ENCODE data around the gene DCAF8L2.
"Not testable (repeated sequence)": the region's sequence is repeated elsewhere in the genome, so short reads cannot be mapped to it uniquely, and the experiment has no call there.

Gene DCAF8L2

DNA sequence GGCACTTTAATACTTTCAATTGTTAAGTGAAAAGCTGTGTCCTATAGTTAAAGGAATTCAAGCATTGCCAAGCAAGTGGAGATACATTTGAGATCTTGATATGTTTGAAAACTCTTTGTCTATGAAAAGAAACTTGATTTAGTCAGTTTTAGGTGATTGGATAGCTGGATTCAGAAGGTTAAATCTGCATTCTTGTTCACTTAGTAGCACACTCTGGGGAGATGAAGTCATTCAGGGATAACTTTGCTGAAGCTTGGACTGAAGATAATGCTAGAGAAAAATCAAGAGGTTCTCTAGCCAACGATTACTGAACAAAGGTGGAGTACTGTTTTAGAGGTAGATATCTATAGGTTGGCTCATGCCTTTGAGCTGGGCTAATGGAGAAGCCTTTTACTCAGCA, 90.6 kb downstream of the DCAF8L2 start:
- DNase-seq: no peak

DNA sequence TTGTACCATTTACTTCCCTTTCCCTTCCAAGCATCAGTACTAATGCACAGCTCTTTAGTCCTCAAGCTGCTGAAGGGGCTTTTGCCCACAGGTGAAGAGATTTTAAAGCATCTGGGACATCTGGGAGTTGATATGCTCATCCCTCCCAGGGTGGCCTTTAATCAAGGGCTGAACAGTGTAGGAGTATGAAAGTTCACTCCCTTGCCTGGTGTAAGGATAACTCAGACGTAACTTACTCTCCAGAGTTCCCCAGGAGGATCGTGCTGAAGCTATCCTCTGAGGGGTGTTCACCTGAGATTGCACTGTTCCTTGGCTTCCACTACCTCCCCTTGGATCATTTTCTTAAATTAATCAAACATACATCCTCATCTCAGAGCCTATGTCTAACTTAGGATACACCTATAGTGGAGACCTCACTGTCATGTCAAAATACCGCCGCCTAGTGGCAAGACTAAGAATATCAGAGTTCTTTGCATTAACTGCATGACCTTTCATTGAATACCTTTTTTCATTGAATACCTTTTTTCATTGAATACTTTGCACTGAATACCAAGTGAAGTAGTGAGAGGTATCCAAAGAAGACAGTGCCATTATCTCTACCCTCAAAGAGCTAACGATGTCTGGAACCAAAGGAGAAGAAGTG, 93.5 kb downstream of the DCAF8L2 start:
- DNase-seq: not testable (repeated sequence)

DNA sequence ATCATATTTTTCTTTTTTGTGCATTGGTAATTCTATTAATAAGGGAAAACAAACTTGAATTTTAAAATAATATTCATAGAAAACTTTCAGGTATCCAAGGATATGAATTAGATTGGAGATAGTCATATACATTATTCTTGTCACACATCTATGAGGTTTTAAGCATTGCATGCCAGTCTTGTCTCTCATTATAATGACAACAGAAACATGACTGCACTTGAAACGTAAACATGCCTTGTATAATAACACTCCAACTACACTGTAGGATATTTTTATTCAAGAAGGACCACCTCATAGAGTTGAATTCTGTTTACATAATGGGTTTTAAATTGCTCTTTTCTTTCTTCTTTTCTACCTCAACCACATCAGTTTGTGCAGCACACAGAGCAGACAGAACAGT, 104.5 kb downstream of the DCAF8L2 start:
- no peak for DNase-seq

DNA sequence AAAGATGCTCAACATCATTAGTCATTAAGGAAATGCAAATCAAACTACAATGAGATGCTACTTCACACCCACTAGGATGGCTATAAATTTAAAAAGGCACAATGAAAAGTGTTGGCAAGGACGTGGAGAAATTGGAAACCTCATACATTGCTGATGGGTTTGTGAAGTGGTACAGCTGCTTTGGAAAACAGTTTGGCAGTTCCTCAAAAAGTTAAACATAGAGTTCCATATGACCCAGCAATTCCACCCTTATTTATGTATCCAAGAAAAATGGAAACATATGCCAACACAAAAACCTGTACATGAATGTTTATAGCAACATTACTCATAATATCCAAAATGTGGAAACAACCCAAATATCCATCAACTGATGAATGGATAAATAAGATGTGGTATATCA, 116.4 kb downstream of the DCAF8L2 start:
- no peak for DNase-seq

DNA sequence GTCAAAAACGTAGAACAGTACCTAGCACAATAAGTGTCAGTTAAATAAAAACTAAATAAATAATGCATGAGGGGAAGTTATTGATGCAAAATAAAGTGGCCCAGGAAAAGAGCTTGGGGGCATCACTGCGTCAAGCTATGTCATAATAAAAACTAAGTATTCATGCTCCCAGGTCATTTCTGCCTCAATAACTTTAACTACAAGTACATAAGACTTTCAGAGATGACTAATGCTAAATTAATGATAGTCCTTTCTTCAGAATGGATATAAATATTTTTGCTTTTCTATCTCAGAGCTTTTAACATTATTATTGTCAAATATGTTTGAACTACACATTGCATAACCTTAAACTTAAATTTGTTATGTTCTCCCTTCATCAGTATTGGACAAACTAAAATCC, 125.5 kb downstream of the DCAF8L2 start:
- no peak for DNase-seq

DNA sequence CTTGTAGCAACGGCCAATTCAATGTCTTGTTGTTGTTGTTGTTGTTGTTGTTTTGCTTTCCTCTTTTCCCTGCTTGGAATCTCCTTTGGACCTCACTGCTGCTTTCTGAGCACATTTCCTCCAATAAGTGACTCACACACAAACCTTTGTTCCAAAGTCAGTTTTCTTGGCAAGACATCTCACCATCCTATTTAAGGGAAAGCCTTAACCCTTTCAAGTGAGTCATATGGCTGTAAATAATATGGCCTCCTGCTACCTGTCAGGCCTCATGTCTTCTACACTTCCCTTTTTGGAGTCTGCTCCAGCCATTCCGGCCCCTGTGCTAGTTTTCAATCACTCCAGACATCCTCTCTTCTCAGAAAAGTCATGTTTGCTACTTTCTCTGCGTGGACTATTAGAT, 138.1 kb downstream of the DCAF8L2 start:
- DNase-seq: no peak

DNA sequence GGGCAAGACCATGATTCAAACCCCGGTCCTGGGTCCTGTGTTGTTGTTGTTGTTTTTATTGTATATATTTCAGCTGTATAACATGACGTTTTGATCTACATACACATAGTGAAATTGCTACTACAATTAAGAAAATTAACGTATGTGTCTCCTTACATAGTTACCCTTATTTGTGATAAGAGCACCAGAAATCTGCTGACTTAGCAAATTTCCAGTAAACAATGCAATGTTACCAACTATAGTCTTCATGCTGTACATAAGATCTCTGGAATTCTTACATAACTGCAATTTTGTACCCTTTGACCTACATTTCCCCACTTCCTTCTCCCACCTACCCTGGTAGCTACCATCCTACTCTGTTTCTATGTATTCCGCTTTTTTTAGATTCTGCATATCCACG, 141.8 kb downstream of the DCAF8L2 start:
- no peak for DNase-seq

DNA sequence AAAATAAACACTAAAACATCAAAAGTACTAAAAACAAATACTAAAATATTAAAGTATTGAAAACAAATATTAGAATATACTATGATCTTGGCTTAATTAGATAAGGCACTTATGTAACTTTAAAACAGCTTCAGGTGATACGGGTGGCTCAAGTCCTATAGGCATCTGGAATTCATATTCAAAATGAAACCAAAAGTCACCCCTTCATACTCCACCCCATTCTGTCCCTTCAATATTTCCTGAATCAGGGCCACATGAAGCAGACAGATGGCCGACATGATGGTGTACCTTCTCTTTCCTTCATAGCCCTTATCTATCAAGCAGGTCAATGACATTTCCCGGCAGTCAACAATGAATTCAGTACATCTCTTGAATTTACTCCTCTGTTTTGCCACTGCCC, 145.8 kb downstream of the DCAF8L2 start:
- DNase-seq: no peak

DNA sequence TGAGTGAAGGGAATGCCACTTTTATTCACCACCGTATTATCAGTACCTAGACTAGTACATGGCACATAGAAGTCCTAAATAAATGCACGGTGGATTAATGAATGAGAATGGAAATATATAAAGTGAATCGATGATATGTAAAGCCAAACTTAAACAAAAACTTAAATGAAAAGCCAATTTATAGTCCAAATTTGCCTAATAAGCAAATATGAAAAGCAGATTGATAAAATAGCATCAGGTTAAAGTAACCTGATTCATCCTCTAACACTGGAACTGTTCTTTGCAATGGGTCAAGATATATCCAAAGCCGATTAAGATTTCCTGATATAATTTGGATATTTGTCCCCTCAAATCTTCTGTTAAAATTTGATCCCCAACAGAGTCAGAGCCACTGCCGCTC, 150.8 kb downstream of the DCAF8L2 start:
- no peak for DNase-seq

DNA sequence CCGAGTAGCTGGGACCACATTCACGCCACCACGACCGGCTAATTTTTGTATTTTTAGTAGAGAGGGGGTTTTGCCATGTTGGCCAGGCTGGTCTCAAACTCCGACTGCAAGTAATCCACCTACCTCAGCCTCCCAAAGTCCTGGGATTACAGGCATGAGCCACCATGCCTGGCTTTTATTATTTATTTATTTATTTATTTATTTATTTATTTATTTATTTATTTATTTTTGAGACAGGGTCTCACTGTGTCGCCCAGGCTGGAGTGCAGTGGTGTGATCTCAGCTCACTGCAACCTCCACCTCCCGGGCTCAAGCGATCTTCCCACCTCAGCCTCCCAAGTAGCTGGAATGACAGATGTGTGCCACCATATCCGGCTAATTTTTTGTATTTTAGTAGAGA, 153.4 kb downstream of the DCAF8L2 start:
- DNase-seq: not testable (repeated sequence)

DNA sequence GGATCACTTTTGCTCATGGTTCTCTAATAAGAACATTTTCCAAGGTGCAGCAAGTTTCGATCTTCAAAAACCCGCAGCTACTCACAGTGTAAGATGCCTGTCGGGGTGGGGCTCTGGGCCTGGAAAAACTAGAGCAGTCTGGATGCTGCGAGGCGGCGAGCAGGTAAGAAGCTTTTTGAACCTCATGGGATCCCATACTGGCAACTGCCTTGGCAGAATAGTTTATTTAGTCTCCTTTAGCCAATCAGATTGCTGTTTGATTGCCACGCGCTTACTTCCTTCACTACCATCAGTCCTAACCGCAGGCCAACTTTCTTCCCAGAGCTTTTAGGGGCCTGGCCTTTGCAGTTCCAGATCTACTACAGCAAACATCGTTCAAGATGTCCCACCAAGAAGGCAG, 156.4 kb downstream of the DCAF8L2 start:
- no peak for DNase-seq

DNA sequence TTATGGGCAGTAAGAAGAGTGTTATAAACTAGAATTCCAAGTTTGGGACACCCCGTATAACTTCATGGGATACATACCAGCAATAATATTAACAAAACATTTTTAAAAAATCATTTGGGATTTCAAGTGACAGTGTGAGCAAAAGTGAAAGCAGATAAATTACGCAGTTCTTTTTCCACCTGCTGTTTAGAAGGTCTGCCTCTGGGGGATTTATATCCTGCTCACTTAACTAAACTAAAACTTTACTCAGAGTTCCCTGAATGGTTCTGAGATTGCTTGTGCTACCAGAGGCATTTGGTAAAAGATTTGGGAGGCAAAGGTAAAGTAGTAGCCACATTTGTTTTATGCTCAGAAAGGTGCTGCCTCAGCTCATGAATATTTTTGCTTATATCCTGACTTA, 160.2 kb downstream of the DCAF8L2 start:
- not testable (repeated sequence) for DNase-seq

DNA sequence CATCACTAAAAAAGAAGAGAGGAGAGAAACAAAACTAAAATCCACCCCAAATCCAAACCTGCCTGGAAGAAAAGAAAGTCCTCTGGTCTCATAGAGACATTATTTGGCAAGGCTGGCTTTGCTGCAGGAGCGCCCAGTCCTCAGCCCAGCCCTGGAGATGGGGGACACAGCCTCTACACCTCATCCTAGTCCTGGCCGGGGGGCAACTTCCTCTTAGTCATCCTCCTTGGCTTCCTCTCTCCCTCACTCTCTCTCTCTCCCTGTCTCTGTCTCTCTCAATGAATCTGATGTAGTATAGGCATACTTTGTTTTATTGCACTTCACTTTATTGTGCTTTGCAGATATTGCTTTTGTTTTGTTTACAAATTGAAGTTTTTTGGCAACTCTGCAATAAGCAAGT, 161.8 kb downstream of the DCAF8L2 start:
- DNase-seq: no peak

DNA sequence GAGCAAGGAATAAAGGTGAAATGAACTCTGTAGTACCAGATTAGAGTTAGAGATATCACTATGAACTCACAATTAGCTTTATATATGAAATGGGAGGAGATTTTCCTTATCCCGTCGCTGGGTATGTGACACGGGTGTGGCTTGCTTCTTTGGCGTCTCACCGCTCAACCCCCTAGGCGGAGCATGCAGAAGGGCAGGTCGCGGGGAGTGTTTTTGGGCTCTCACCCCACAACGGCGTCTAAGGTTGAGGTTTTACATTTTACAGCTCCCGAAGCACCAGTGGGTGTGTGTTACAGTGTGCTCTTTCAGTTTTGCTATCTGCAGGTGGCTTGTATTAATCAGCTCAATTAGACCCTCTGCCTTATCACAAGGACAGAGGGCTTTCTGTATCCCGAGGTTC, 175.6 kb downstream of the DCAF8L2 start:
- no peak for DNase-seq

DNA sequence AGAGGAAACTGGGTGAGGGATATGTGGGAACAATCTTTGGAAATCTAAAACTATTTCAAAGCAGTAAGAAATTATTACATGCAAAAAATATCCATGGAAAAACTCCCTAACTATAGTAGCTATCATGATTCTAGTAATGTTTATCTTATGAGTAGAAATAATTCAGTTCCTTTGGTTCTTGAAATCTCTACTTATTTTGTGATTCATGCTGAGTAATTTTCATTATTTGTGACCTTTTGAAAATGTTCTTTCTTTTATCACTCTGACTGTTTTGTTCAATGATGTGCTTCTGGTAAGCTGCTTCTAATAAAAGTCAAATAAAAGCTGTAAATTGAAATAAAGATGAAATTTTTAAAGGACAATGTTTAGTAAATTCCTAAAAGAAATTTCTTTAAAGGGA, 177.2 kb downstream of the DCAF8L2 start:
- no peak for DNase-seq

DNA sequence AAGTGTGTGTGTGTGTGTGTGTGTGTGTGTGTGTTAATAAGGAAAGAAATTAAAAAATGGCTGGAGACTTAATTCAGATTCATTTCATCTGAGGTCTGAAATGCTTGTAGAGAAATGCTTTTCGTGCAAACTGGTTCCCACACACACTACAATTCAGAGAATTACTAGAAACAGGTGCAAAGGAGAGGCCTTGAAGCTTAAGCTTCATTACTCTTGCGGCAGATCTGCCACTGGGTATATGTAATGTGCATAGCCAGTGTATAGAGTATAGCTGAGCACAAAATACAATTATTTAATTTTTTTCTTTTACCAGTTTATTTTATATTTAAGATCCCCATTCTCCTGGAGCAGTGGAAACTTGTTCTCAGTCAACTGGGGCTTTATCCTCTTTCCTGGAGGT, 185.8 kb downstream of the DCAF8L2 start:
- DNase-seq: no peak

DNA sequence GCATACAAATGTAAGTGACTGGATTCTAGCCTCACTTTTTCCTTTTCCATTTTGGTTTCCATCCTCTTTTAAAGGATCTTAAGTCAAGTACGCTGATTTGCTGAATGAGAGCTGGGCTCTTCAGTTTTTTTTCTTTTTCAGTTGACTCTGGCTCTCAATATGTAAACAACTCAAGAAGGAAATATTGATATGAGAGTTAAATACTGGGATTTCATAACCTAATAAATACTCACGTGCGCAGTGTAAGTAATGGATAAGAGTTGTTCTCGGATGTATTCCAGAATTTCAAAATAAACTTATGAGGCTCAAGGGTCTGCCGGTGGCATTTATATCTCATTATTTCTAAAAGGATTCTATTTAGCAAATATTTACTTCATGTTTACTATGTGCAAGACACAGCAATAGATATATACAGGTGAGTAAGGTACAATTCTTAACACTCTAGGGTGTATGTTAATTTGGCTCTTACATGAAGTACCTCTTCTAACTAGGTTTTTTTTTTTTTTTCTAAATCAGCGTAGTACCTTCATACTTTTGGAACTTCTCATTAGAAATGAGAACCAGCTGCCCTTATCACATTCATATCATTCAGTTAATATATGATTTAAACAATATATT, 206.6 kb downstream of the DCAF8L2 start:
- DNase-seq: no peak

DNA sequence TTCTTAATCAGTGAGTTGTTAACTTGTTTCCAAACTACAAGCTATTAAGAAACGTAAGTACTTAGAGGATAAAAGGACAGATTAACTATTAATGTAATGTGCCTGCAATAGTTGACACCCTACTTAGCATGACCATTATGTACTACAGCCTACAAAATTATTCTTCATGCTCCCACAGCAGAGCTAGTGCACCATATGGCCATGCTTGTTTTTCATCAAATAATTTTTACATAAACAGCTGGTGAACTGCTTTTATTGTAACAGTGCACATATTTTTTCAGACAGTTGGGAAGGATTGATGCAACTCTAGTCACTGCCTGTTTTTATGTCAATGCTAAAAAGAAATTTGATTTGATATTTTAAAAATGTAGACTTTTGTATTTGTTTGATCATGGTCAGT, 207.4 kb downstream of the DCAF8L2 start:
- no peak for DNase-seq
